Upper lobe of left lung (tissue), 6 donors: Measurements from ENCODE around the gene ARID1B. TPM values are rescaled to one million over a fixed set of nuclear protein-coding genes. Genes with fewer than 3 reads are reported as not detected.

Experiments used
- ATAC-seq, 2 donors: fragments of 200-7000 bp; cut with Tn5 transposase; one replicate each; pipeline ENCODE4 v1.9.1; 2022; ENCODE audit warnings: mild to moderate bottlenecking in 2 of 2, moderate library complexity in 2 of 2; ENCODE audit not compliant: low FRiP score in 2 of 2
- DNase-seq, 2 donors: peaks; one replicate each; pipeline ENCODE4 v3.0.0-alpha.2; 2019 to 2020
- H3K27ac ChIP-seq, 4 donors: fragments of 200-600 bp; sonication (generic); one replicate each; pipeline ENCODE4 v1.5.1; 2016 to 2019
- H3K27me3 ChIP-seq, 4 donors: fragments of 200-600 bp; sonication (generic); one replicate each; pipeline ENCODE4 v1.5.1; 2017 to 2019
- H3K36me3 ChIP-seq, 4 donors: fragments of 200-600 bp; sonication (generic); one replicate each; pipeline ENCODE4 v1.5.1; 2016 to 2019
- H3K4me1 ChIP-seq, 4 donors: fragments of 200-600 bp; sonication (generic); one replicate each; pipeline ENCODE4 v1.5.1; 2018 to 2019
- H3K4me3 ChIP-seq, 4 donors: fragments of 200-600 bp; sonication (generic); one replicate each; pipeline ENCODE4 v1.5.1; 2017 to 2019; ENCODE audit warnings: mild to moderate bottlenecking in 2 of 4, moderate library complexity in 1 of 4
- H3K9me3 ChIP-seq, 4 donors: fragments of 200-600 bp; sonication (generic); one replicate each; pipeline ENCODE4 v1.5.1; 2018 to 2019
- CTCF ChIP-seq, 6 experiments: fragments of 450-650 bp in 4 of 6; fragments of 200-600 bp in 2 of 6; sonication (generic) in 2 of 6; IDR thresholded peaks; one replicate each; pipeline ENCODE4 v1.5.1; 2016 to 2019; ENCODE audit warnings: antibody characterized with exemption in 6 of 6
- EP300 ChIP-seq, 4 donors: sonication (generic); formaldehyde crosslinking; IDR thresholded peaks; one replicate each; pipeline ENCODE4 v1.5.1; 2017; ENCODE audit warnings: antibody characterized with exemption in 4 of 4, control low read depth in 2 of 4
- POLR2A ChIP-seq, 4 donors: fragments of 450-650 bp; IDR thresholded peaks; one replicate each; pipeline ENCODE4 v1.5.1; 2016 to 2017; ENCODE audit warnings: antibody characterized with exemption in 4 of 4, mild to moderate bottlenecking in 2 of 4
- POLR2AphosphoS5 ChIP-seq, 2 donors: sonication (generic); formaldehyde crosslinking; IDR thresholded peaks; one replicate each; pipeline ENCODE4 v1.5.1; 2017; ENCODE audit warnings: antibody characterized with exemption in 2 of 2
- WGBS, 2 donors: methylation state at CpG; one replicate each; pipeline ENCODE4 v1.1.5; 2017 to 2018; 5-methylcytosine and 5-hydroxymethylcytosine counted together
- total RNA-seq, 6 donors: library from RNA; depleted of rRNA in 4 of 6; stranded (reverse); fragments of >200 nt in 4 of 6; gene quantifications; one replicate each; pipeline versions ENCODE4 v1.1.0 to v1.2.1, GENCODE V29; 2016 to 2021
- donor health status: DM: no; HTN: no; CAD: no; lungs with moderate emphysema.
- donor health status: DM: no; HTN: yes; CAD: no; lungs with severe emphysema.

The ARID1B gene
- total RNA-seq, 6 donors from 2014 or later: 66.4 to 168 (median 109) TPM

- TF ChIP-seq EP300 (IDR thresholded peaks at IDR 0.05): no peak
- TF ChIP-seq POLR2A (IDR thresholded peaks at IDR 0.05): no peak
- no peak for TF ChIP-seq CTCF (IDR thresholded peaks at IDR 0.05)
- TF ChIP-seq POLR2AphosphoS5 (IDR thresholded peaks at IDR 0.05): no peak
- DNase-seq (no peak), ATAC-seq (no peak)
- Histone ChIP-seq H3K4me3 (no peak overlapping the region), H3K36me3 (no peaks in the 10 kb centered on the region), H3K27me3 (no peaks in the 10 kb centered on the region), H3K9me3 (no peaks in the 10 kb centered on the region), H3K4me1 (peaks cover 4 to 14% (median 10%) of the 10 kb centered on the region in 4 donors), H3K27ac (no peak overlapping the region)
- 98 to 99% methylated on average over 7 of the region's 7 CpGs for WGBS, 2 donors
Measured at GRCh38 chr6:156914181-156914580, 137.0 kb downstream of the ARID1B start.

GRCh38 chr6:156916130-156916801 is 139.1 kb downstream of the ARID1B start:
- TF ChIP-seq CTCF (IDR thresholded peaks at IDR 0.05) (no peak), EP300 (IDR thresholded peaks at IDR 0.05) (no peak), POLR2AphosphoS5 (IDR thresholded peaks at IDR 0.05) (no peak), POLR2A (IDR thresholded peaks at IDR 0.05) (no peak)
- DNase-seq (no peak), ATAC-seq (no peak)
- Histone ChIP-seq H3K36me3 (no peaks in the 10 kb centered on the region), H3K9me3 (no peaks in the 10 kb centered on the region), H3K4me3 (no peak overlapping the region), H3K4me1 (peaks cover 4 to 12% (median 9%) of the 10 kb centered on the region in 4 donors), H3K27ac (no peak overlapping the region), H3K27me3 (no peaks in the 10 kb centered on the region)
- 71 to 74% methylated on average over 11 of the region's 11 CpGs for WGBS, 2 donors

GRCh38 chr6:156917213-156917612 is 140.0 kb downstream of the ARID1B start:
- Histone ChIP-seq H3K4me3 (no peak overlapping the region), H3K27ac (no peak overlapping the region), H3K9me3 (no peaks in the 10 kb centered on the region), H3K27me3 (no peaks in the 10 kb centered on the region), H3K36me3 (no peaks in the 10 kb centered on the region), H3K4me1 (peaks cover 3 to 12% (median 6%) of the 10 kb centered on the region in 4 donors)
- WGBS, 2 donors: 85 to 86% methylated on average over 5 of the region's 5 CpGs
- TF ChIP-seq EP300 (IDR thresholded peaks at IDR 0.05) (no peak), CTCF (IDR thresholded peaks at IDR 0.05) (no peak), POLR2AphosphoS5 (IDR thresholded peaks at IDR 0.05) (no peak), POLR2A (IDR thresholded peaks at IDR 0.05) (no peak)
- DNase-seq (no peak), ATAC-seq (no peak)

- peaks cover 0 to 12% (median 5%) of the 10 kb centered on the region in 4 donors for H3K4me1 ChIP-seq
- no peaks in the 10 kb centered on the region for H3K27me3 ChIP-seq
- no peaks in the 10 kb centered on the region for H3K36me3 ChIP-seq
- H3K27ac ChIP-seq: no peak overlapping the region
- peak in 1 of 2 donors; percentile 8 for DNase-seq
- WGBS, 2 donors: 66 to 71% methylated on average over 7 of the region's 7 CpGs
- no peaks in the 10 kb centered on the region for H3K9me3 ChIP-seq
- no peak for TF ChIP-seq POLR2AphosphoS5 (IDR thresholded peaks at IDR 0.05)
- TF ChIP-seq EP300 (IDR thresholded peaks at IDR 0.05): no peak
- no peak for ATAC-seq
- H3K4me3 ChIP-seq: no peak overlapping the region
Measured at GRCh38 chr6:156918647-156919046, 141.5 kb downstream of the ARID1B start.

- ATAC-seq (no peak), DNase-seq (no peak)
- no peak overlapping the region for H3K4me3 ChIP-seq
- 97 to 100% methylated on average over 2 of the region's 2 CpGs for WGBS, 2 donors
- H3K27ac ChIP-seq: no peak overlapping the region
- no peaks in the 10 kb centered on the region for H3K27me3 ChIP-seq
- TF ChIP-seq POLR2A (IDR thresholded peaks at IDR 0.05): no peak
- no peak for TF ChIP-seq POLR2AphosphoS5 (IDR thresholded peaks at IDR 0.05)
- TF ChIP-seq EP300 (IDR thresholded peaks at IDR 0.05): no peak
- no peak for TF ChIP-seq CTCF (IDR thresholded peaks at IDR 0.05)
- peaks cover 0 to 12% (median 5%) of the 10 kb centered on the region in 4 donors for H3K4me1 ChIP-seq
- no peaks in the 10 kb centered on the region for H3K36me3 ChIP-seq
- no peaks in the 10 kb centered on the region for H3K9me3 ChIP-seq
Measured at GRCh38 chr6:156919370-156919769, 142.2 kb downstream of the ARID1B start.
